ENCODE measurements around the gene CANT1. TPM values are rescaled to one million over a fixed set of nuclear protein-coding genes. Genes with fewer than 3 reads are reported as not detected.

The CANT1 gene
- total RNA-seq, 1 experiment from 2014 or later = 33.0 TPM

DNA sequence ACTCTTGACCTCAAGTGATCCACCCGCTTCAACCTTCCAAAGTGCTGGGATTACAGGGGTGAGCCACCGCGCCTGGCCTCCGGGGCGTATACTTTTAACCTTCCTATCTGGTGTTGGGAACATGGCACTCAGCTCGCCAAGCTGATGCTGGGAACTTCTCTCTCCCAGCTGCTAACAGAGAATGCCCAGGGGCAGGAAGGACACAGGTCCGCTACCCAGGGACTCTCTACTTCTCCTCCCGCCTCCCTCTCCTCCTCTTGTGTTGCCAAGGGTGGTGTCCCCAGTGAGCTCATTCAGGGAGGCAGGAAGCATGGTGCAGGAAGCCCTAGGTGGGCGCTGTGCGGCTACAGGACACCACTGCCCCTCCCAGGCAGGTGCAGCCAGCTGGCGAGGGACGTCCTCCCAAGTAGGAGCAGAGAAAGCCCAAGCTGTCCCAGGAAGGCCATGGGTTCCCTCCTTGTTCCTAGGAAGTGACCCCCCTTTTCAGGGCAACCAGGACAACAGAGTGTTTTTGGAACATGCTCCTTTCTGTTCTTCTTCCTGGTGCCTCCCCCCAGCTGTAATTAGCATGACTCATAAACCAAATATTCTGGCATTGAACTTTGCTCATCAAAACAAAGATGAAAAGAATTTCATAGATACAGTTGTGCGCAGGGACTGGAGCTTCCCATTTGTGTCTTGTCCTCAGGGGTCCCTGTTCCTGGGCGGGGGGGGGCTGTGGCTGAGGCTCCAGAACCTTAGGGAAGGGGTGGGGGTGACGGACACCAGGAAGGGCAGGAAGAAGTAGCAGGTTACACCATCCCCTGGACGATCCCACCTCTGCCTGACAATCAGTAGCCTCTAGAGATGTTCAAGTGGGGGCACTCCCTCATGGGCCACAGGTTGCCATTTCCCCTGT lies 17.1 kb upstream of the CANT1 start:
- no peak overlapping the region for H2BK120ac ChIP-seq (ENCODE audit: low read depth, low read length, poor library complexity, severe bottlenecking)
- H3K56ac ChIP-seq (ENCODE audit: insufficient read length, low read depth, low read length) = no peak overlapping the region
- no peak overlapping the region; a peak in 1 of 5 replicates for H3K4me3 Mint-ChIP-seq
- WGBS (ENCODE audit: extremely low coverage, insufficient read length, low lambda C conversion rate) = no CpG with 5 or more reads among the region's 16 CpGs
- peaks cover 13% of the 10 kb centered on the region for H3K23me2 ChIP-seq (ENCODE audit: insufficient read length, low read depth, low read length, poor library complexity, severe bottlenecking)
- no peak overlapping the region for H4K8ac ChIP-seq (replicated peaks; ENCODE audit: insufficient read length, low read depth, low read length)
- no peaks in the 10 kb centered on the region for H3K9me3 ChIP-seq (ENCODE audit: control insufficient read depth, low read depth, low read length)
- H3K27me3 ChIP-seq (ENCODE audit: insufficient read depth, low read length) = peaks cover 28% of the 10 kb centered on the region; the same call in 1 of the 2 replicates
- H3K9ac ChIP-seq (ENCODE audit: extremely low read depth, insufficient read length, low read length) = no peak overlapping the region
- H3K18ac ChIP-seq (ENCODE audit: insufficient read length, low read depth, low read length) = no peak overlapping the region
- no peak overlapping the region for H3K4ac ChIP-seq (ENCODE audit: low read depth, low read length)
- no peak overlapping the region for H2AFZ ChIP-seq (ENCODE audit: low read length)
- H3T11ph ChIP-seq (ENCODE audit: low read length) = no peak overlapping the region
- no peak overlapping the region for H2BK5ac ChIP-seq (ENCODE audit: insufficient read length, low read length)
- no peaks in the 10 kb centered on the region for H3K79me1 ChIP-seq (ENCODE audit: insufficient read depth, low read depth, low read length, poor library complexity, severe bottlenecking)
- H2BK12ac ChIP-seq (ENCODE audit: insufficient read length, low read depth, low read length) = no peak overlapping the region
- peaks cover 10 to 24% of the 10 kb centered on the region in 2 experiments for H3K4me1 Mint-ChIP-seq
- H4K5ac ChIP-seq (ENCODE audit: insufficient read length, low read depth, low read length) = no peak overlapping the region
- TF ChIP-seq, protein P1, sequence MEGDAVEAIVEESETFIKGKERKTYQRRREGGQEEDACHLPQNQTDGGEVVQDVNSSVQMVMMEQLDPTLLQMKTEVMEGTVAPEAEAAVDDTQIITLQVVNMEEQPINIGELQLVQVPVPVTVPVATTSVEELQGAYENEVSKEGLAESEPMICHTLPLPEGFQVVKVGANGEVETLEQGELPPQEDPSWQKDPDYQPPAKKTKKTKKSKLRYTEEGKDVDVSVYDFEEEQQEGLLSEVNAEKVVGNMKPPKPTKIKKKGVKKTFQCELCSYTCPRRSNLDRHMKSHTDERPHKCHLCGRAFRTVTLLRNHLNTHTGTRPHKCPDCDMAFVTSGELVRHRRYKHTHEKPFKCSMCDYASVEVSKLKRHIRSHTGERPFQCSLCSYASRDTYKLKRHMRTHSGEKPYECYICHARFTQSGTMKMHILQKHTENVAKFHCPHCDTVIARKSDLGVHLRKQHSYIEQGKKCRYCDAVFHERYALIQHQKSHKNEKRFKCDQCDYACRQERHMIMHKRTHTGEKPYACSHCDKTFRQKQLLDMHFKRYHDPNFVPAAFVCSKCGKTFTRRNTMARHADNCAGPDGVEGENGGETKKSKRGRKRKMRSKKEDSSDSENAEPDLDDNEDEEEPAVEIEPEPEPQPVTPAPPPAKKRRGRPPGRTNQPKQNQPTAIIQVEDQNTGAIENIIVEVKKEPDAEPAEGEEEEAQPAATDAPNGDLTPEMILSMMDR (conservative IDR thresholded peaks at IDR 0.05) = no peak
- H3K9me3 Mint-ChIP-seq = no peaks in the 10 kb centered on the region
- H3K14ac ChIP-seq (ENCODE audit: insufficient read depth, low read length) = no peak overlapping the region
- H2AK5ac ChIP-seq (ENCODE audit: insufficient read length, low read length) = no peak overlapping the region
- H2BK20ac ChIP-seq (ENCODE audit: low read depth, low read length, poor library complexity, severe bottlenecking) = no peak overlapping the region
- DNase-seq = no peak
- H3K4me1 ChIP-seq (ENCODE audit: insufficient read depth, low read length) = no peaks in the 10 kb centered on the region
- peaks cover 100% of the 10 kb centered on the region for H3K27me3 Mint-ChIP-seq (ENCODE audit: low read depth)
- no peak overlapping the region for H2BK15ac ChIP-seq (ENCODE audit: low read depth, low read length)
- no peak overlapping the region for H3K23ac ChIP-seq (ENCODE audit: insufficient read length, low read depth, low read length)
- no peaks in the 10 kb centered on the region for H4K20me1 ChIP-seq (ENCODE audit: control insufficient read depth, insufficient read depth, insufficient read length)
- no peak overlapping the region for H3K27ac ChIP-seq (ENCODE audit: insufficient read length, low read depth, low read length)
- no peaks in the 10 kb centered on the region; a peak in 1 of 7 replicates for H3K36me3 Mint-ChIP-seq (ENCODE audit: insufficient read depth in 1 of 3, low read depth in 3 of 3)
- no peaks in the 10 kb centered on the region for H3K79me2 ChIP-seq (ENCODE audit: insufficient read depth, low read length)
- H3K27ac Mint-ChIP-seq = no peak overlapping the region
- H3K4me2 ChIP-seq (ENCODE audit: insufficient read depth, insufficient read length, low read length) = no peak overlapping the region
- no peak overlapping the region for H4K91ac ChIP-seq (ENCODE audit: insufficient read length, low read depth, low read length)
